DMS153 treated with DMSO at 0.1 percent for 48 hours (cell line): ENCODE measurements around the gene MGAT5.

Experiments used
- DNase-seq: peaks from one replicate; lab custom pipeline; 2025; ENCODE audit not compliant: unreplicated experiment; lab: John Stamatoyannopoulos, UW

The MGAT5 gene

GRCh38 chr2:134393075-134393461 lies 139.2 kb downstream of the MGAT5 start:
- DNase-seq: no peak

GRCh38 chr2:134395779-134396178 lies 141.9 kb downstream of the MGAT5 start:
- no peak for DNase-seq

GRCh38 chr2:134396493-134396892 lies 142.6 kb downstream of the MGAT5 start:
- DNase-seq: no peak

- no peak for DNase-seq
These were observed 143.4 kb downstream of the MGAT5 start for GRCh38 chr2:134397146-134397896.

- DNase-seq: no peak
These were observed 144.4 kb downstream of the MGAT5 start for GRCh38 chr2:134398300-134398699.

GRCh38 chr2:134399096-134399495 lies 145.2 kb downstream of the MGAT5 start:
- no peak for DNase-seq

- no peak for DNase-seq
These were observed 147.2 kb downstream of the MGAT5 start for GRCh38 chr2:134401081-134401497.

GRCh38 chr2:134401789-134402188 lies 147.9 kb downstream of the MGAT5 start:
- no peak for DNase-seq

- no peak for DNase-seq
These were observed 148.5 kb downstream of the MGAT5 start for GRCh38 chr2:134402410-134402809.

GRCh38 chr2:134405611-134406081 lies 151.8 kb downstream of the MGAT5 start:
- DNase-seq: no peak

- no peak for DNase-seq
These were observed 152.4 kb downstream of the MGAT5 start for GRCh38 chr2:134406311-134406710.

GRCh38 chr2:134406736-134407135 lies 152.9 kb downstream of the MGAT5 start:
- DNase-seq: no peak

GRCh38 chr2:134407154-134407890 lies 153.4 kb downstream of the MGAT5 start:
- no peak for DNase-seq

GRCh38 chr2:134408386-134408785 lies 154.5 kb downstream of the MGAT5 start:
- DNase-seq: no peak

- DNase-seq: no peak
These were observed 154.9 kb downstream of the MGAT5 start for GRCh38 chr2:134408791-134409190.

GRCh38 chr2:134410006-134410405 lies 156.1 kb downstream of the MGAT5 start:
- no peak for DNase-seq

GRCh38 chr2:134410831-134411231 lies 157.0 kb downstream of the MGAT5 start:
- DNase-seq: no peak

- DNase-seq: no peak
These were observed 157.5 kb downstream of the MGAT5 start for GRCh38 chr2:134411279-134411827.

- peak; percentile 75 for DNase-seq
These were observed 158.2 kb downstream of the MGAT5 start for GRCh38 chr2:134411828-134412638.

- DNase-seq: no peak
These were observed 158.7 kb downstream of the MGAT5 start for GRCh38 chr2:134412639-134412999.

- no peak for DNase-seq
These were observed 159.6 kb downstream of the MGAT5 start for GRCh38 chr2:134413430-134413829.
